ENCODE measurements around the gene TGFB1. TPM values are rescaled to one million over a fixed set of nuclear protein-coding genes. Genes with fewer than 3 reads are reported as not detected.

TGFB1 gene
- total and polyA plus RNA-seq, 2 of the 13 experiments (the other 11 are each of a cell fraction or from before 2014, with no cell fraction given), result 4.1 to 5.4 TPM

DNA sequence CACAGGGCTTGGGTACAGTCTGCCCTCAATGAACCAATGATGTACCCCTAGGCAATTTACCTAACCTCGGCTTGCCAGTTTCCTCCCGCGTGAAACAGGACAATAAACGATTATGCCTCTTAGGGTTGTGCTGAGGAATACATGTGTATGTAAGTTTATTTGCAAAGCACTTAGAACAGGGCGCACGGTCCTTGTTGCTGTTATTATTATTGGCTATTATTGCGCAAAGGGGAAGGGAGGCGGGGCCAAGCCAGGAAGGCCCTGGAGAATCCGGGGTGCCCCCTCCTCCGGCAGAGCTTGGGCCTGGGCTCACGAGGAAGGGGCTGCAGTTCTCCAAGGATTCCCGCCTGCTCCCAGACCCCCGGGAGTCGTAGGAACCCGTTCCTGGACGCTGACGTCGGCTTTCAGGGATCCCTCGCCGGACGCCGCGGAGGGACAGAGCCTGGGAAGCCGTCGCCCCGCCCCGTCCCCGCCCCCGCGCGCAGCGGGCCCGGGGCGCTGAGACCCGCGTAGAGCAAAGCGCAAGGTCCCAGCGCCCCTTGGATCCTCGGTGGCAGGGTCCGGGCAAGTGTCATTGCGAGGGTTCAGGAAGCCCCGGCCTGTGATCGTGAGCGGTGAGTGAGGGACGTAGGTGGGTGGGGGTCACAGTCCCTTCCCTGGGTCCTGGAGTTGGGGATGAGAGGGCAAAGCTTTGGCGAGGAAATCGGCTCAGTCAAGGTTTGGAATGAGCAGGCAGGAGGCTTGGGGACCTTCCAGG is 22.7 kb upstream of the TGFB1 start, which contains the start of gene TMEM91 (continued):
- peak; percentile 12; the same call in 1 of the 2 replicates for TF ChIP-seq ZNF337 (CRISPR knock-in tag; IDR thresholded peaks at IDR 0.05; ENCODE audit: borderline replicate concordance, low read depth)
- peak; percentile 57; the same call in 1 of the 2 replicates for TF ChIP-seq ZNF567 (CRISPR knock-in tag; IDR thresholded peaks at IDR 0.05; ENCODE audit: borderline replicate concordance)
- TF ChIP-seq, protein P1, sequence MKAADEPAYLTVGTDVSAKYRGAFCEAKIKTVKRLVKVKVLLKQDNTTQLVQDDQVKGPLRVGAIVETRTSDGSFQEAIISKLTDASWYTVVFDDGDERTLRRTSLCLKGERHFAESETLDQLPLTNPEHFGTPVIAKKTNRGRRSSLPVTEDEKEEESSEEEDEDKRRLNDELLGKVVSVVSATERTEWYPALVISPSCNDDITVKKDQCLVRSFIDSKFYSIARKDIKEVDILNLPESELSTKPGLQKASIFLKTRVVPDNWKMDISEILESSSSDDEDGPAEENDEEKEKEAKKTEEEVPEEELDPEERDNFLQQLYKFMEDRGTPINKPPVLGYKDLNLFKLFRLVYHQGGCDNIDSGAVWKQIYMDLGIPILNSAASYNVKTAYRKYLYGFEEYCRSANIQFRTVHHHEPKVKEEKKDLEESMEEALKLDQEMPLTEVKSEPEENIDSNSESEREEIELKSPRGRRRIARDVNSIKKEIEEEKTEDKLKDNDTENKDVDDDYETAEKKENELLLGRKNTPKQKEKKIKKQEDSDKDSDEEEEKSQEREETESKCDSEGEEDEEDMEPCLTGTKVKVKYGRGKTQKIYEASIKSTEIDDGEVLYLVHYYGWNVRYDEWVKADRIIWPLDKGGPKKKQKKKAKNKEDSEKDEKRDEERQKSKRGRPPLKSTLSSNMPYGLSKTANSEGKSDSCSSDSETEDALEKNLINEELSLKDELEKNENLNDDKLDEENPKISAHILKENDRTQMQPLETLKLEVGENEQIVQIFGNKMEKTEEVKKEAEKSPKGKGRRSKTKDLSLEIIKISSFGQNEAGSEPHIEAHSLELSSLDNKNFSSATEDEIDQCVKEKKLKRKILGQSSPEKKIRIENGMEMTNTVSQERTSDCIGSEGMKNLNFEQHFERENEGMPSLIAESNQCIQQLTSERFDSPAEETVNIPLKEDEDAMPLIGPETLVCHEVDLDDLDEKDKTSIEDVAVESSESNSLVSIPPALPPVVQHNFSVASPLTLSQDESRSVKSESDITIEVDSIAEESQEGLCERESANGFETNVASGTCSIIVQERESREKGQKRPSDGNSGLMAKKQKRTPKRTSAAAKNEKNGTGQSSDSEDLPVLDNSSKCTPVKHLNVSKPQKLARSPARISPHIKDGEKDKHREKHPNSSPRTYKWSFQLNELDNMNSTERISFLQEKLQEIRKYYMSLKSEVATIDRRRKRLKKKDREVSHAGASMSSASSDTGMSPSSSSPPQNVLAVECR (CRISPR knock-in tag; IDR thresholded peaks at IDR 0.05; ENCODE audit: borderline replicate concordance), result peak; percentile 71; the same call in 1 of the 2 replicates
- TF ChIP-seq ZFP37 (CRISPR knock-in tag; IDR thresholded peaks at IDR 0.05; ENCODE audit: borderline replicate concordance), result no peak
- TF ChIP-seq ZMYM4 (CRISPR knock-in tag; IDR thresholded peaks at IDR 0.05), result no peak
- 0 out of 2 replicates have a peak, but pooled peaks have one; percentile 30 for TF ChIP-seq RBFOX2 (IDR thresholded peaks at IDR 0.05; ENCODE audit: low read depth, low read length)
- 0 out of 3 replicates have a peak, but pooled peaks have one; percentile 8 for TF ChIP-seq MXI1 (IDR thresholded peaks at IDR 0.05; ENCODE audit: borderline replicate concordance, low read depth, low read length)
- peak; percentile 10; the same call in 1 of the 2 replicates for TF ChIP-seq ZNF543 (CRISPR knock-in tag; IDR thresholded peaks at IDR 0.05)
- no peak for TF ChIP-seq KLF13 (CRISPR knock-in tag; IDR thresholded peaks at IDR 0.05)
- 0 out of 2 replicates have a peak, but pooled peaks have one; percentile 62 for TF ChIP-seq PHF21A (CRISPR knock-in tag; IDR thresholded peaks at IDR 0.05)
- peak; percentile 64 for TF ChIP-seq PTBP1 (IDR thresholded peaks at IDR 0.05; ENCODE audit: low read depth, low read length, poor library complexity, severe bottlenecking)
- peak; percentile 89 for TF ChIP-seq AGO1 (IDR thresholded peaks at IDR 0.05; ENCODE audit: low read depth, low read length, poor library complexity, severe bottlenecking)
- 0 out of 4 replicates have a peak, but pooled peaks of 1 of the 2 experiments have one; percentile 55 for TF ChIP-seq POLR2A (IDR thresholded peaks at IDR 0.05; ENCODE audit: insufficient read depth in 1 of 2, low read depth in 2 of 2, low read length in 2 of 2)
- no peak for TF ChIP-seq TRIM22 (IDR thresholded peaks at IDR 0.05)
- TF ChIP-seq ZNF512B (CRISPR knock-in tag; IDR thresholded peaks at IDR 0.05; ENCODE audit: borderline replicate concordance), result peak; percentile 42; the same call in 1 of the 2 replicates
- TF ChIP-seq SP2 (CRISPR knock-in tag; IDR thresholded peaks at IDR 0.05), result no peak
- TF ChIP-seq REPIN1 (CRISPR knock-in tag; IDR thresholded peaks at IDR 0.05; ENCODE audit: borderline replicate concordance, low read depth), result peak; percentile 97
- no peak for TF ChIP-seq ZNF121 (CRISPR knock-in tag; IDR thresholded peaks at IDR 0.05)
- TF ChIP-seq, protein P2, sequence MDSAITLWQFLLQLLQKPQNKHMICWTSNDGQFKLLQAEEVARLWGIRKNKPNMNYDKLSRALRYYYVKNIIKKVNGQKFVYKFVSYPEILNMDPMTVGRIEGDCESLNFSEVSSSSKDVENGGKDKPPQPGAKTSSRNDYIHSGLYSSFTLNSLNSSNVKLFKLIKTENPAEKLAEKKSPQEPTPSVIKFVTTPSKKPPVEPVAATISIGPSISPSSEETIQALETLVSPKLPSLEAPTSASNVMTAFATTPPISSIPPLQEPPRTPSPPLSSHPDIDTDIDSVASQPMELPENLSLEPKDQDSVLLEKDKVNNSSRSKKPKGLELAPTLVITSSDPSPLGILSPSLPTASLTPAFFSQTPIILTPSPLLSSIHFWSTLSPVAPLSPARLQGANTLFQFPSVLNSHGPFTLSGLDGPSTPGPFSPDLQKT (CRISPR knock-in tag; IDR thresholded peaks at IDR 0.05; ENCODE audit: borderline replicate concordance), result no peak

Data from HepG2 (cell line).